Stimulated activated CD4-positive, alpha-beta T cell treated with anti-CD3 and anti-CD28 coated beads, Interleukin-1b, Interleukin-23, amount 100 ng/mL, for 4 hours (primary cell): Measurements from ENCODE around the gene OR56B4.
"Not testable (repeated sequence)": the region's sequence is repeated elsewhere in the genome, so short reads cannot be mapped to it uniquely, and the experiment has no call there.

Experiments used
- DNase-seq, 2 donors: peaks; one replicate each; pipeline ENCODE4 v3.0.0-alpha.2; 2020; ENCODE audit warnings: low read depth in 2 of 2

The OR56B4 gene, protein sequence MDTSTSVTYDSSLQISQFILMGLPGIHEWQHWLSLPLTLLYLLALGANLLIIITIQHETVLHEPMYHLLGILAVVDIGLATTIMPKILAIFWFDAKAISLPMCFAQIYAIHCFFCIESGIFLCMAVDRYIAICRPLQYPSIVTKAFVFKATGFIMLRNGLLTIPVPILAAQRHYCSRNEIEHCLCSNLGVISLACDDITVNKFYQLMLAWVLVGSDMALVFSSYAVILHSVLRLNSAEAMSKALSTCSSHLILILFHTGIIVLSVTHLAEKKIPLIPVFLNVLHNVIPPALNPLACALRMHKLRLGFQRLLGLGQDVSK

GRCh38 chr11:6107384-6107783 lies at the start of gene OR56B4:
Gene OR56B4 (plus strand): TSS chr11:6107684. CDS start chr11:6107779, 95 bp downstream.
- DNase-seq: not testable (repeated sequence)

- DNase-seq: no peak
Measured at GRCh38 chr11:6061475-6061874, 46.0 kb upstream of the OR56B4 start.

DNA sequence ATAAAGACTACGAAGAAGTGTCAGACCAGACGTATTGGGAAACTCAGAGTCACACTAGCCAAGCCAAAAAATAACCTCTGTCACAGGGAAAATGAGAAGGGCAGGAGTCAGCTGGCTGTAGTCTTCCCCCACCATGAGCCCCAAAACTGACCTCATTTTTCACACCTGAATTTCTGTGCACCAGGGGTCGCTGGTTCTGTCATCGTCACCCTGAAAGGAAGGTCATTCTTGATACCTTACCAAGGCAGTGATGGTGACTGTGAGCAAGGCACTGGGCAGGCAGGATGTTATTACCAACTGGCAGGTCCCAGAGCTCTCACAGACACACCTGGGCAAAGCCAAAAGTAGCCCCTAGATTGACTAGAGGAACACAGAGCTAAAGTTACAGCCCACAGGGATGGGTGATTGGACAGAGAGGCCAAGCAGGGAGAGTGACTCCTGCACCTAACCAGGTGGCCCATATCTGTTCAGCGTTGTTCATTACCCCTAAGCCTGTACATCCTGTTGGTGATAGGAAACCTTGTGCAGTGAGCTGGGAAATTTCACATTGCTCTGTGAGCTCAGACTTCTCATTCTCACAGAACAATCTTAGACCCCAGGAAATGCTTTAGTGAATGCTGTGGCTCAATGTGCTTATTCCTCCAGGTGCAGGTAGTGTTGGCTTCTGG lies 44.7 kb upstream of the OR56B4 start:
- DNase-seq: no peak

DNA sequence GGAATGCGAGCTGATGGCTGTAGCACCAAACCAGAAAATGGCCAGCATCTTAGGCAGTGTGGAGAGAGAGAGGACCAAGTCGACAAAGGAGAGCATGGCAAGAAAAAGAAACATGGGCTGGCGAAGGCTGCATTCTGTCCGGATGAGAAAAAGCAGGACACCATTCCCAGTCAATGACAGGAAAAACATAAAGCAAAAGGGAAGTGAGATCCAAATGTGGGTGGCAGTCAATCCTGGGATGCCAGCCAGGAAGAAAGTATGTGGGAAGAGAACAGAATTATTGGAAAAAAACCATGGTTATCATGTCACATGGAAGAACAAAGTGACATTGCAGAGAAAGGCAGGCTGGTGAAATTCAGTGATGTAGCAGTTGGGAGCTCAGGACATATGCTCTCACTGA lies 40.0 kb upstream of the OR56B4 start:
- no peak for DNase-seq

DNA sequence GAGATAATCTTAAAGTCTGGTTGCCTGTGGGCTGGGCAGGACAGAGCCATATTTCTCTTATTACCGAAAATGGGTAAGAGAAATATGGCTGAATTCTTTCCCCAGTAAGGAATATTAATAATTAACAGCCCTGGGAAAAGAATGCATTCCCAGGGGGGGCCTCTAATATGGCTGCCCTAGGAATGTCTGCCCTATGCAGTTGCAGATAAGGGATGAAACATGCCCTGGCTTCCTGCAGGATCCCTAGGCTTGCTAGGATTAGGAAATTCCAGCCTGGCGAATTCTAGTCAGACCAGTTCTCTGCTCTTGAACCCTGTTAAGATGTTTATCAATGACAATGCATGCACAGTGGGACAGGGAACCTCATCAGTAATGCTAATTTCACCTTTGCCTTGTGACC lies 31.0 kb upstream of the OR56B4 start:
- not testable (repeated sequence) for DNase-seq

GRCh38 chr11:6077723-6078122 lies 29.8 kb upstream of the OR56B4 start:
- no peak for DNase-seq

- DNase-seq: no peak
Measured at GRCh38 chr11:6079463-6079862, 28.0 kb upstream of the OR56B4 start.

DNA sequence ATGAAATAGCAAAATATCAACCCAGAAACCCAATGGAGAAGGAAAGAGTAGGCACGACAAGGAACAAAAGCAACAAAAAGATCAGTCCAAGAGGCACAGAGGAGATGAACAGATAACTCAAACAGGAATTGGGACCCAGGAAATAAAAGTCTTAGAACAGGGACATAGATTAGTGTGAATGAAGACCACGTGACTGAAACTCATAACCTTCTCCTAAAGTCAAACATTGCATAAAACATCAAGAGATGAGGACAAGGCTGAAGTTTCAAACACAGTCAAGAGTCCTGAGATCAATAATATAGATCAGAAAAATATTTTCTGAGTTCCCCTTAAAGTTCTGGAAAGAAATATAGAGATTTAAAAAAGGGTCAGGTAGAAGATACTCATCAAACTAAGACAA lies 24.4 kb upstream of the OR56B4 start:
- DNase-seq: no peak

GRCh38 chr11:6084587-6084986 lies 22.9 kb upstream of the OR56B4 start:
- DNase-seq: no peak

DNA sequence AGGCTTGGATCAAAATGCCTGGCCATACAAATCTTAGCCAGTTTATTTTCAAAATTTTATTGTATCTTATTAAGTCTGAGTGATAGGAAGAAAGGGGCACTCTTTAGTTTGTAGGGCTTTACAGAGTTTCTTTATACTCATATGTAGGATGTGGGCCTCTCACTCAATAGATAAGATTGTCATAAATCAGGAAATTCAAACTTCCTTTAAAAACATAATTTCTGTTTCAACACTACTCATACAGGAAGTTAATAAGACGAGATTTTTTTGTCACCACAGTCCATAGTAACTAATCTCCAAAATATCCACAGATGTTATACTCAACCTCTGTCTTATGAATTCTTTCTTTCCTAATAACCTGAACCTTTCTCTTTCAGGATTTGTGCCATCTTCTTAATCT lies 13.3 kb upstream of the OR56B4 start:
- no peak for DNase-seq

DNA sequence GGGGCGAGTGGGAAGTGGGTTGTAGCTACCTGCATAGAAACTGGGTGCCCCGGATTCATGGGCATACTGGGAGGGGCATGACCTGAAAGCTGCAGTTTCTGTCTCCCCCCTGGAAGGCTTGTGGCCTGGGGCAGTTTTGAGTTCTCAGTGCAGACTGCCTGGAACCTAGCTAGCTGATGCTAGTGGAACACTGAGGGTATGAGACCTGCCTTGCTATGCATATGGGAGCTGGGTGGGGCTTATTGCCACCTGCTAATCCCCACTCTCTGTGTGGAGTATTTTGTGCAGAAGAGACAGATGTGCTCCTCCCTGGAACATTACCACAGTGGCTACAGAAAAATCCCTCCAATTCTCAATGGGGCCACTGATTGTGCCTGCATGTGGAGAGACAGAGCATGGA lies 11.7 kb upstream of the OR56B4 start:
- DNase-seq: no peak

DNA sequence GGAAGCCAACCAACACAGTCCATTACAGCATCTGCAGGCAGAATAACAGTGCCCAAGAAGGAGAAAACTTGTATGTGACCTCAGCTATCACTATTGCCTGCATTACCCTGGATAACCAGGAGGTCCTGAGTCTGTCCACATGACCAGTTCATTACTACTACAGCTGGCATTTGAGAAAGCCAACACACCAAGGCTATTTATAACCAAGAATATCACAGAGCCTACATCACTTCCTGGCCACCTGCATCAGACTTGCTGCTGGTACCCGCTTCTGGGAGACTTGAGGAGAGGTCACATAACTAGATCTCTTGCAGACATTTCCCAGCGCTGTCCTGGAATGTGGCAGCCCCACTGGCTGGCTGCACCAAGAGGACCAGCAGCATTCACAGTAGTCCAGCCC lies 11.1 kb upstream of the OR56B4 start:
- DNase-seq: no peak

DNA sequence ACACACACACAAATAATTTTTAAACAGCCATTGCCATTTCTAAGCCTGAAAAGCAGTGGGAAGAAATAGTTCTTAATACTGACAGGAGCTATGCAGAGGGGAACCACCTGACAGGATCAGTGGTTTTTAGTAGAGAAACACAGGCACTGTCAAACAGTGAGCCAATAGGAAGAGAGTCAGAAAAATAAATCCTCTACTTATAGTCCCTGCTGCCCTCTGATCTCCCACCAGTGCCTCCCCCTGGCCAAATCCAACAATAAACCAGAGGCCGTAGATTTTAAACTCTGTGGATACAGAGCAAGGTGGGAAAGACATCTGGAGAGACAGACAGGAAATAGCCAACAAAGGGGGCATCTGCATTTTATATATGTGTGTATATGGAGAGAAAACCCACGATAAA lies 7.9 kb upstream of the OR56B4 start:
- no peak for DNase-seq

DNA sequence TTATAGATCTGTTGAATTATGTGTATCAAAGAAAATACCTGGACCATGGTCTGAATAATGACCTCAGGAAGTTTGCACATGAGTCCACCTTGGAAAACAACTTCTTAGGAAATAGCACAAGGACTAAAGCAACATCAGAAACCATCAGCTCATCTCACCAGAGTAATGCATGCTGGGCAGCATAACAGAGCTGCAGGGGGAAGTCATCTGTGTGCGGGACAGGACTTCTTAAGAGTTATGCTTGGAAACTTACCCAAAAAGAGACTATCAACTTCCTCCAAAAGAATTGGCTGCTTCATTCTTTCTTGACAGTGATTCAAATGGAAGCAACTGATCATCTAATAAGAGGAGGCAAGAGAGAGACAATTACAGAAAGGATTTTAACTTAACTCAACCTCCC lies 2.5 kb downstream of the OR56B4 start:
- DNase-seq: no peak

DNA sequence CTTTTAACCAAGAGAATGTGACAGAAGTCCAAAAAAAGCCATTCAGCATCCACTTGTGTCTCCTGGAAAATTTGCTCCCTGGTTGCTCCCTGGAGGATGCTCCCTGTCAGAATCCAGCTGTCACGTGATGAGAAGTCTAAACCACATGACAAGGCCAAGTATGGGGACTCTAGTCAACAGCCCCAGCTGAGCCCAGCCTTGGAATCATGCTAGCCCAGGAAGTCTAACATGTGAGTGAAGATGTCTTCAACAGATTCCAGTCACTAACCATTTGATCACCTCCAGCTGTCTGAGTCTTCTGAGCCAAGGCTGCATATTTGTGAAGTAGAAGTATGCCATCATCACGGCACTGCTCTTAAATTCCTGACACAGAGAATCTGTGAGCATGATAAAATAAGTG lies 4.2 kb downstream of the OR56B4 start:
- no peak for DNase-seq

- no peak for DNase-seq
Measured at GRCh38 chr11:6116638-6117037, 9.2 kb downstream of the OR56B4 start.

DNA sequence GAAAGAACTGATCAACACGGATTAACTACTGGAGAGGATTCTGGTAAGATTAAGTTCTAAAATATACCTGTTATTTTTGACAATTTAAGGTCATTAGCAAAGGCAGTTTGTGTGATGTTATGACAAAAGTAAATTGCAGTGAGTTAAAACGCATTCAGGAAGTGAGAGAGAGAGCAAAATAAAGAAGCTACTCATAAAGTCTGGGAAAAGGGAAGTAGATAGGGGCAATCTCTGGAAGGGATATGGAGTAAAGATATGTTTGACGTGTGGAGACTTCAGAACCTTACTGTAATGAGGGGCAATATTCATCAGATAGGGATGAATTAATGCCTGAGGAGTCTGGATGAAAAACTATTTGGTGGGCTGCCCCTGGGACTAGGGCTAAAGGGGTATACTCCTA lies 16.8 kb downstream of the OR56B4 start:
- no peak for DNase-seq

- no peak for DNase-seq
Measured at GRCh38 chr11:6127881-6128280, 20.4 kb downstream of the OR56B4 start.

GRCh38 chr11:6129011-6129410 lies 21.5 kb downstream of the OR56B4 start:
- no peak for DNase-seq

- DNase-seq: no peak
Measured at GRCh38 chr11:6129635-6130034, 22.2 kb downstream of the OR56B4 start.

GRCh38 chr11:6132431-6132830 lies 24.9 kb downstream of the OR56B4 start:
- DNase-seq: no peak

DNA sequence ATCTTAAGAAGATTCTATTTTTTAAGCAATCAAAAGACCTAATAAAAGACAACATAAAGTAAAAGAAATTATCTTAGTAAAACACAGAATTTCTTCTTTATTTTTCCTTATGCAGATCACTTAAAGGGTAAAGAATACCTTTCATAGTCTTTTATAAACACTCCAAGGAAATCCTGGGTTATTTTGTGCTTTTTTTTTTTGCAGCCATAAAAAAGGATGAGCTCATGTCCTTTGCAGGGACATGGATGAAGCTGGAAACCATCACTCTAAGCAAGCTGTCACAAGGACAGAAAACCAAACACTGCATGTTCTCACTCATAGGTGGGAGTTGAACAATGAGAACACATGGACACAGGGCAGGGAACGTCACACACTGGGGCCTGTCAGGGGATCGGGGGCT lies 28.5 kb downstream of the OR56B4 start:
- DNase-seq: not testable (repeated sequence)

- DNase-seq: no peak
Measured at GRCh38 chr11:6142936-6143335, 35.5 kb downstream of the OR56B4 start.

DNA sequence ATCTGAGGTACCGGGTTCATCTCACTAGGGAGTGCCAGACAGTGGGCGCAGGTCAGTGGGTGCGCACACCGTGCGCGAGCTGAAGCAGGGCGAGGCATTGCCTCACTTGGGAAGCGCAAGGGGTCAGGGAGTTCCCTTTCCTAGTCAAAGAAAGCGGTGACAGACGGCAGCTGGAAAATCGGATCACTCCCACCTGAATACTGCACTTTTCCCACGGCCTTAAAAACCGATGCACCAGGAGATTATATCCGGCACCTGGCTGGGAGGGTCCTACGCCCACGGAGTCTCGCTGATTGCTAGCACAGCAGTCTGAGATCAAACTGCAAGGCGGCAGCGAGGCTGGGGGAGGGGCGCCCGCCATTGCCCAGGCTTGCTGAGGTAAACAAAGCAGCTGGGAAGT lies 36.3 kb downstream of the OR56B4 start:
- DNase-seq: not testable (repeated sequence)
